ENCODE results near the gene EEPD1. TPM values are rescaled to one million over a fixed set of nuclear protein-coding genes. Genes with fewer than 3 reads are reported as not detected.

The EEPD1 gene
- total RNA-seq, 1 donor from 2014 or later = 12.5 TPM

GRCh38 chr7:36273836-36274235 lies 120.8 kb downstream of the EEPD1 start:
- Histone ChIP-seq H3K27ac (ENCODE audit: low read depth, low read length) (peak overlapping the region; percentile 54), H3K9ac (ENCODE audit: low read depth in 1 of 3, low read length in 3 of 3) (peak overlapping the region in 1 of 3 donors; percentile 51), H3K36me3 (ENCODE audit: control insufficient read depth in 3 of 3, insufficient read depth in 3 of 3, low read length in 3 of 3) (no peaks in the 10 kb centered on the region), H3K27me3 (ENCODE audit: control insufficient read depth in 3 of 3, insufficient read depth in 3 of 3, low read length in 3 of 3) (no peaks in the 10 kb centered on the region), H3K4me3 (ENCODE audit: low read length in 3 of 3) (peak overlapping the region in 1 of 3 donors; percentile 22), H3K4me1 (ENCODE audit: control insufficient read depth in 3 of 3, insufficient read depth in 3 of 3, low read length in 3 of 3) (peaks cover 40 to 61% (median 52%) of the 10 kb centered on the region in 3 donors), H3K9me3 (ENCODE audit: control insufficient read depth in 3 of 3, low read length in 3 of 3) (no peaks in the 10 kb centered on the region)

- Histone ChIP-seq H3K9me3 (ENCODE audit: control insufficient read depth in 3 of 3, low read length in 3 of 3) (no peaks in the 10 kb centered on the region), H3K27ac (ENCODE audit: low read depth, low read length) (no peak overlapping the region), H3K27me3 (ENCODE audit: control insufficient read depth in 3 of 3, insufficient read depth in 3 of 3, low read length in 3 of 3) (no peaks in the 10 kb centered on the region), H3K9ac (ENCODE audit: low read depth in 1 of 3, low read length in 3 of 3) (no peak overlapping the region), H3K4me3 (ENCODE audit: low read length in 3 of 3) (no peak overlapping the region), H3K36me3 (ENCODE audit: control insufficient read depth in 3 of 3, insufficient read depth in 3 of 3, low read length in 3 of 3) (no peaks in the 10 kb centered on the region), H3K4me1 (ENCODE audit: control insufficient read depth in 3 of 3, insufficient read depth in 3 of 3, low read length in 3 of 3) (peaks cover 58 to 81% (median 71%) of the 10 kb centered on the region in 3 donors)
Measured at GRCh38 chr7:36275735-36276284, 122.8 kb downstream of the EEPD1 start.

GRCh38 chr7:36276428-36277248 lies 123.6 kb downstream of the EEPD1 start:
- no peaks in the 10 kb centered on the region for H3K27me3 ChIP-seq (ENCODE audit: control insufficient read depth in 3 of 3, insufficient read depth in 3 of 3, low read length in 3 of 3)
- no peaks in the 10 kb centered on the region for H3K36me3 ChIP-seq (ENCODE audit: control insufficient read depth in 3 of 3, insufficient read depth in 3 of 3, low read length in 3 of 3)
- no peak overlapping the region for H3K27ac ChIP-seq (ENCODE audit: low read depth, low read length)
- peak overlapping the region in 1 of 3 donors; percentile 3 for H3K9ac ChIP-seq (ENCODE audit: low read depth in 1 of 3, low read length in 3 of 3)
- H3K4me1 ChIP-seq (ENCODE audit: control insufficient read depth in 3 of 3, insufficient read depth in 3 of 3, low read length in 3 of 3) = peaks cover 67 to 89% (median 77%) of the 10 kb centered on the region in 3 donors
- no peaks in the 10 kb centered on the region for H3K9me3 ChIP-seq (ENCODE audit: control insufficient read depth in 3 of 3, low read length in 3 of 3)
- no peak overlapping the region for H3K4me3 ChIP-seq (ENCODE audit: low read length in 3 of 3)

- no peak overlapping the region for H3K4me3 ChIP-seq (ENCODE audit: low read length in 3 of 3)
- H3K9ac ChIP-seq (ENCODE audit: low read depth in 1 of 3, low read length in 3 of 3) = no peak overlapping the region
- H3K4me1 ChIP-seq (ENCODE audit: control insufficient read depth in 3 of 3, insufficient read depth in 3 of 3, low read length in 3 of 3) = peaks cover 71 to 93% (median 76%) of the 10 kb centered on the region in 3 donors
- H3K9me3 ChIP-seq (ENCODE audit: control insufficient read depth in 3 of 3, low read length in 3 of 3) = no peaks in the 10 kb centered on the region
- H3K36me3 ChIP-seq (ENCODE audit: control insufficient read depth in 3 of 3, insufficient read depth in 3 of 3, low read length in 3 of 3) = no peaks in the 10 kb centered on the region
- H3K27me3 ChIP-seq (ENCODE audit: control insufficient read depth in 3 of 3, insufficient read depth in 3 of 3, low read length in 3 of 3) = no peaks in the 10 kb centered on the region
- no peak overlapping the region for H3K27ac ChIP-seq (ENCODE audit: low read depth, low read length)
Measured at GRCh38 chr7:36277249-36277542, 124.1 kb downstream of the EEPD1 start.

- Histone ChIP-seq H3K27ac (ENCODE audit: low read depth, low read length) (no peak overlapping the region), H3K9ac (ENCODE audit: low read depth in 1 of 3, low read length in 3 of 3) (peak overlapping the region in 1 of 3 donors; percentile 40), H3K27me3 (ENCODE audit: control insufficient read depth in 3 of 3, insufficient read depth in 3 of 3, low read length in 3 of 3) (no peaks in the 10 kb centered on the region), H3K4me3 (ENCODE audit: low read length in 3 of 3) (no peak overlapping the region), H3K36me3 (ENCODE audit: control insufficient read depth in 3 of 3, insufficient read depth in 3 of 3, low read length in 3 of 3) (no peaks in the 10 kb centered on the region), H3K9me3 (ENCODE audit: control insufficient read depth in 3 of 3, low read length in 3 of 3) (no peaks in the 10 kb centered on the region), H3K4me1 (ENCODE audit: control insufficient read depth in 3 of 3, insufficient read depth in 3 of 3, low read length in 3 of 3) (peaks cover 70 to 91% (median 71%) of the 10 kb centered on the region in 3 donors)
Measured at GRCh38 chr7:36278069-36278619, 125.1 kb downstream of the EEPD1 start.

- Histone ChIP-seq H3K4me1 (ENCODE audit: control insufficient read depth in 3 of 3, insufficient read depth in 3 of 3, low read length in 3 of 3) (peaks cover 70 to 91% (median 72%) of the 10 kb centered on the region in 3 donors), H3K9me3 (ENCODE audit: control insufficient read depth in 3 of 3, low read length in 3 of 3) (no peaks in the 10 kb centered on the region), H3K27ac (ENCODE audit: low read depth, low read length) (peak overlapping the region; percentile 80), H3K36me3 (ENCODE audit: control insufficient read depth in 3 of 3, insufficient read depth in 3 of 3, low read length in 3 of 3) (no peaks in the 10 kb centered on the region), H3K27me3 (ENCODE audit: control insufficient read depth in 3 of 3, insufficient read depth in 3 of 3, low read length in 3 of 3) (no peaks in the 10 kb centered on the region), H3K9ac (ENCODE audit: low read depth in 1 of 3, low read length in 3 of 3) (peak overlapping the region in 1 of 3 donors; percentile 40), H3K4me3 (ENCODE audit: low read length in 3 of 3) (no peak overlapping the region)
Measured at GRCh38 chr7:36278620-36279172, 125.6 kb downstream of the EEPD1 start.

- Histone ChIP-seq H3K9me3 (ENCODE audit: control insufficient read depth in 3 of 3, low read length in 3 of 3) (no peaks in the 10 kb centered on the region), H3K27ac (ENCODE audit: low read depth, low read length) (peak overlapping the region; percentile 80), H3K27me3 (ENCODE audit: control insufficient read depth in 3 of 3, insufficient read depth in 3 of 3, low read length in 3 of 3) (no peaks in the 10 kb centered on the region), H3K4me3 (ENCODE audit: low read length in 3 of 3) (no peak overlapping the region), H3K4me1 (ENCODE audit: control insufficient read depth in 3 of 3, insufficient read depth in 3 of 3, low read length in 3 of 3) (peaks cover 67 to 90% (median 70%) of the 10 kb centered on the region in 3 donors), H3K9ac (ENCODE audit: low read depth in 1 of 3, low read length in 3 of 3) (peak overlapping the region in 1 of 3 donors; percentile 78), H3K36me3 (ENCODE audit: control insufficient read depth in 3 of 3, insufficient read depth in 3 of 3, low read length in 3 of 3) (peaks cover 0 to 2% (median 0%) of the 10 kb centered on the region in 3 donors)
Measured at GRCh38 chr7:36279200-36279925, 126.3 kb downstream of the EEPD1 start.

GRCh38 chr7:36279926-36280315 lies 126.9 kb downstream of the EEPD1 start:
- Histone ChIP-seq H3K27me3 (ENCODE audit: control insufficient read depth in 3 of 3, insufficient read depth in 3 of 3, low read length in 3 of 3) (no peaks in the 10 kb centered on the region), H3K27ac (ENCODE audit: low read depth, low read length) (peak overlapping the region; percentile 80), H3K4me1 (ENCODE audit: control insufficient read depth in 3 of 3, insufficient read depth in 3 of 3, low read length in 3 of 3) (peaks cover 67 to 90% (median 75%) of the 10 kb centered on the region in 3 donors), H3K9ac (ENCODE audit: low read depth in 1 of 3, low read length in 3 of 3) (peak overlapping the region in 1 of 3 donors; percentile 78), H3K4me3 (ENCODE audit: low read length in 3 of 3) (no peak overlapping the region), H3K9me3 (ENCODE audit: control insufficient read depth in 3 of 3, low read length in 3 of 3) (no peaks in the 10 kb centered on the region), H3K36me3 (ENCODE audit: control insufficient read depth in 3 of 3, insufficient read depth in 3 of 3, low read length in 3 of 3) (peaks cover 0 to 2% (median 0%) of the 10 kb centered on the region in 3 donors)

GRCh38 chr7:36280840-36281812 lies 128.1 kb downstream of the EEPD1 start:
- H3K4me1 ChIP-seq (ENCODE audit: control insufficient read depth in 3 of 3, insufficient read depth in 3 of 3, low read length in 3 of 3) = peaks cover 77 to 94% (median 87%) of the 10 kb centered on the region in 3 donors
- peaks cover 0 to 5% (median 2%) of the 10 kb centered on the region in 3 donors for H3K36me3 ChIP-seq (ENCODE audit: control insufficient read depth in 3 of 3, insufficient read depth in 3 of 3, low read length in 3 of 3)
- H3K4me3 ChIP-seq (ENCODE audit: low read length in 3 of 3) = peak overlapping the region in 1 of 3 donors; percentile 49
- H3K9me3 ChIP-seq (ENCODE audit: control insufficient read depth in 3 of 3, low read length in 3 of 3) = no peaks in the 10 kb centered on the region
- H3K27ac ChIP-seq (ENCODE audit: low read depth, low read length) = peak overlapping the region; percentile 80
- H3K27me3 ChIP-seq (ENCODE audit: control insufficient read depth in 3 of 3, insufficient read depth in 3 of 3, low read length in 3 of 3) = no peaks in the 10 kb centered on the region
- H3K9ac ChIP-seq (ENCODE audit: low read depth in 1 of 3, low read length in 3 of 3) = peak overlapping the region in 2 of 3 donors; percentile 55 to 78

Measured in skeletal muscle tissue (tissue), 4 donors.